NCI-H2196 (cell line): ENCODE results near the gene DMRT3.
"Not testable (repeated sequence)": the region's sequence is repeated elsewhere in the genome, so short reads cannot be mapped to it uniquely, and the experiment has no call there.

ENCODE experiments used
- DNase-seq: peaks from one replicate; lab custom pipeline; 2025; ENCODE audit not compliant: unreplicated experiment; lab: John Stamatoyannopoulos, UW

The DMRT3 gene

GRCh38 chr9:998299-999110 is 22.1 kb downstream of the DMRT3 start:
- not testable (repeated sequence) for DNase-seq

DNA sequence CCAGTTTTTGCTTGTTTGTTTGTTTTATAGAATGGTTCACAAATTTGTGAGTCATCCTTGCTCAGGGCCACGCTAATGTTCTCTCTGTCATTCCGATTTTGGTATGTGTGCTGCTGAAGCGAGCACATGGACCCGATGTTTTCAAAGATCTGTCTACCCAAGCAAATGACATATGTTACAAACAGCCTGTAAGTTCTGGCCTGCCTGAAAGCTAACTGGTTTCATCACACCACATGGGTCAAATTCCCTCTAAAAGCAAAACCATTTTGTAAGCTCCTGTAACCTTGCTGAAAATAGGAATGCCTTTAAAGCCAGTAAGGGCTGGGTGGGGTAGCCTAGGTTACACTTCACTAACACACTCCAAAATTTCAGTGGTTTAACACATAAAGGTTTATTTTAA is 25.4 kb downstream of the DMRT3 start:
- no peak for DNase-seq

GRCh38 chr9:1002678-1003077 is 26.2 kb downstream of the DMRT3 start:
- DNase-seq = no peak

DNA sequence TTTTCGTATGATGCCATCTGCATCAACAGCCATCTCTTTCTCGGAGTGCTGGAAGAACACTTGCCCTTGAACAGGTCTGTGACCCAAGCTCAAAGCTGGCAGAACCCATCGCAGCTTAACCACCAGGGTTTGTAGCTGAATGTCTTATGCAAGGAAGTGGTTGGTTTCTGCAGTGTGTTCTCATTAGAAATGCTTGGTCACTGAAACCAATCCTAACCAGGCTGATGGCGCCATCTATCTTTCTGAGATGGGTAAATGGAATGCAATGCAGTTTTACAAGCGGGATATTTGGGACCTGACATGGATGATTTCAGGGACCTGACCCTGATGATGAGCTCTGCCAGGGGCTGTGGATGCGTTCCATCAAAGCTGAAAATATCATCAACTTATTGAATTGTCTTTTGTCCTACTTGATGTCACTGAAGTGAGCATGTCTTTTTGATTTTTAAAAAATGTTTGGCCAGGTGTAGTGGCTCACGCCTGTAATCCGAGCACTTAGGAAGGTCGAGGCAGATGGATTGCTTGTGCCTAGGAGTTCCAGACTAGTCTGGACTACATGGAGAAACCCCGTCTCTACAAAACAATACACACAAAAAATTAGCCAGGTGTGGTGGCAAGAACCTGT is 28.7 kb downstream of the DMRT3 start:
- peak; percentile 88 for DNase-seq

- DNase-seq = no peak
Measured at GRCh38 chr9:1007312-1007711, 30.9 kb downstream of the DMRT3 start.

DNA sequence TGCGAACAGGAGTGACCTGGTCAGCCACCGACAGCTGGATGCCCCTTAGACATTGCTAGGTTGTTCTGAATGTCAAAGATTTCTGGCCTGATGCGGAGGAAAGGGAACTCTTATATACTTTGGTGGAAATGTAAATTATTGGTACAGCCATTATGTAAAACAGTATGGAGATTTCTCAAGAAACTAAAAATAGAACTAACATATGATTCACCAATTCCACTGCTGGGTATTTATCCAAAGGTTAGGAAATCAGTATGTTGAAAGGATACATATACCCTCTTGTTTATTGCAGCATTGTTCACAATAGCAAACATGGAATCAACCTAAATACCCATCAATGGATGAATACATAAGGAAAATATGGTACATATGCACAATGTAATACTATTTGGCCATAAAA is 31.8 kb downstream of the DMRT3 start:
- no peak for DNase-seq

- peak; percentile 98 for DNase-seq
Measured at GRCh38 chr9:1009101-1009707, 32.7 kb downstream of the DMRT3 start.

DNA sequence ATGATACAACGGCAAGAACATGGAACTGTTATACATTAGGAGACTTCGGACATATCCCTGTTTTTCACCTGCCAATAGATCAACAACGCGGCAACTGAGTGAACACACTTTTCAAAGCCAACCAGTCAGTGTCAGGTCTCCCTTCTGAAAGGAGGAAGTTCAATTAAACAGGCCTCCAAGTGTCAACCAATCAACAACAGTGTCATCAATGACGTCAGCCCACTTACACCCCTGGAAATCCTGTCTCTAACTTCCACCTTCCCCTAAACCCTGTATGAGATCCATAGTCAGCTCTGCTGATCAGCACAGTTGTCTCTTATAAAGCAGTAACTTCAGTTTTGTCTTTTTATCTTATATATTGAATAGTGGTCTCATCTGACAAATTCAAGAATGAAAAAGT is 36.6 kb downstream of the DMRT3 start:
- DNase-seq = no peak

DNA sequence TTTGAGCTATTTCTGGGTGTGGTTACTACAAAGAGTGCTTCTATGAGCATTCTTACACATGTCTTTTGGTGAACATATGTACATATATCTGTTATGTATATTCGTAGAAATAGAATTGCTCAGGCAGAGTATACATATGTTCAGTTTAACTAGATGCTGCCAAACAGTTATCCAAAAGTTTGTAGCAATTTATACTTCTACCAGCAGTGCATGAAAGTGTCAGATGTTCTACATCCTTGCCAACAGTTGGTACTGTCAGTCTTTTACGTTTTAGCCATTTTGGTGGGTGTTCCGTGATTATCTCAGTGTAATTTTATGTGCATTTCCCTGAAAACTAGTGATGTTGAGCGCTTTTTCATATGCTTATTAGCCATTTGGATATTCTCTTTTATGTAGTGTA is 37.8 kb downstream of the DMRT3 start:
- no peak for DNase-seq

GRCh38 chr9:1014640-1015039 is 38.2 kb downstream of the DMRT3 start:
- no peak for DNase-seq

GRCh38 chr9:1018121-1018520 is 41.7 kb downstream of the DMRT3 start:
- peak; percentile 31 for DNase-seq

- DNase-seq = no peak
Measured at GRCh38 chr9:1024112-1024511, 47.7 kb downstream of the DMRT3 start.

DNA sequence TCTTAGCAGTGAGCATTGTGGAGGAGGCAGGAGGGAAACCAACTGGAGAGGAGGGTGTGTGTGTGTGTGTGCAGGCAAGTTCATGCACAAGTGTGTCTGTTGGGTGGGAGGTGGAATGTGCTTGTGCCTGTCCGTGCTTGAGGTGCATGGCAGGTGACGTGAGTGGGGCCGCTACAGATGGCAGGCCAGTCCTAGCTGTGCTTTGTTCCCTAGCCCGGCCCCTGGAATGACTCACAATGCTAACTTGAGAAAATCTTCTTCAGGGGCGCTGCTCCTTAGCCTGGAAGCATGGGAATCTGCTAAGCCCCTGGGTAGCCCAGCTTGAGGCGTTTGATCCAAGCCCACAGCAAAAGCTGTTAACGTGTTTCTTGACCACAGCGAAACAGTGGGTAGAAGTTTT is 48.7 kb downstream of the DMRT3 start:
- DNase-seq = no peak

DNA sequence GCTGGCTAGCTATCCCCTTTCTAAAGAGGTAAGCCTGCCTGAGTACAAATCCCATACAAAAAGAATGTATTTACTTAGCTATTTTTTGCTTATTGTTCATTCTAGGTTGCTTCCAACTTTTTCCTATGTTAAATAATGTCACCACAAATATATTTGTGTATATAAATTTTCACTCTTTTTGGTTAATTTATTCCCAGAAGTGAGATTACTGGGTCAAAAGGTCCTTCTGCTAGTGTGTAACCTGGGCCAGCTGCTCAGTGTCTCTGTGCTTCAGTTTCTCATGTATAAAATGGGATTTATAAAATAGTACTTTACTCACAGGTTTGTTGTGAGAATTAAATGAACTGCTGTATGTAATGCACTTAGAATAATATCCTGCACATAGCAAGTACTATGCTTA is 49.8 kb downstream of the DMRT3 start:
- no peak for DNase-seq

- DNase-seq = no peak
Measured at GRCh38 chr9:1028501-1029190, 52.2 kb downstream of the DMRT3 start.

DNA sequence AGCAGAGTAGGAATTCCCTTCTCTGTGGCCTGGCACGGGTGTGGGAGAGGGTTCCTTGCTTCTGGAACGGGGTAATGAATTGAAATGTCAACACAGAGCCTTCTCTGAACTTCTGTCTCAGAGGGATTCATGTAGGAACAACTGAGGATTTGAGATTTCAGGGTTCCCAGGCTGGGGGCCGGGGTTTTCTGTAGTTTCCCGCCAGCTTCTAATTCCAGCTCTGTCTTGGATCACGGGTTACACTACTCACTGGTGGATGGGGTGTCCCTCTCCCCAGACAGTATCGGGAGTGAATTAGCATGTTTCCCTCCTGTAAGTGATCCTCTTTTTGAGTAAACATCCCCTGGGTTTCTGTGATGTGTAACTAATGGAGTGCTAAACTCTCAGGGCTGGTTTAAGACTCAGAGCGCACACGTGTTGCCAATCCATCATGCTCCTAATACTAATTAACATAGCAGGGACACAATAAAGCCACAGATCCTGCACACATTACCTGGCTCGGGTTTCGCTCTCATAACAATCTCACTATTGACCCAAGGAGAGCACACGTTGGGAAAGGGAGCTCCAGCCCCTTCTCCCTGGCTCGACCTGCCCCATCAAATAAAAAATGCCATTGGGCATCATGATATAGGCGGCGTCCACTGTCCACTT is 55.6 kb downstream of the DMRT3 start:
- DNase-seq = no peak

- no peak for DNase-seq
Measured at GRCh38 chr9:1034271-1034670, 57.8 kb downstream of the DMRT3 start.

DNA sequence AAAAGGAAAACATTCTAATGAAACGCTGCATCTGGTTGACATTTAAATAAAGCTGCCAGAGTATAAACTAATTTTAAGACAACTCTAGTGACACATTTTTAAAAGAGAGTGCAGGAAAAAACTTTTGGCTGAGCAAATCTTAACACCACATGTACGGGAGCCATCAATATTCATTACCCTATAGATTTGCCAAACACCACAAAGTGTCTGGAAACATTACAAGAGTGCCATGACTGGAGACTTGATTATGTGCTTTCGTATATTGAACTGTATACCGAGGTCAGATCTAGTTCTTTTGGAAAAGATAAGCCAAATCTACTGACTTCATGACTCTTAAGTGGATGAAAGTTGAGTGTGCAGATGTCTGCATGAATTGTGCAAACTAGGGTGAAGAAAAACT is 63.1 kb downstream of the DMRT3 start:
- no peak for DNase-seq
